DMS153 treated with DMSO at 0.1 percent for 48 hours (cell line): ENCODE data around the gene SRP72.

Experiments
- DNase-seq: peaks from one replicate; lab custom pipeline; 2025; ENCODE audit not compliant: unreplicated experiment; lab: John Stamatoyannopoulos, UW

Gene SRP72

DNA sequence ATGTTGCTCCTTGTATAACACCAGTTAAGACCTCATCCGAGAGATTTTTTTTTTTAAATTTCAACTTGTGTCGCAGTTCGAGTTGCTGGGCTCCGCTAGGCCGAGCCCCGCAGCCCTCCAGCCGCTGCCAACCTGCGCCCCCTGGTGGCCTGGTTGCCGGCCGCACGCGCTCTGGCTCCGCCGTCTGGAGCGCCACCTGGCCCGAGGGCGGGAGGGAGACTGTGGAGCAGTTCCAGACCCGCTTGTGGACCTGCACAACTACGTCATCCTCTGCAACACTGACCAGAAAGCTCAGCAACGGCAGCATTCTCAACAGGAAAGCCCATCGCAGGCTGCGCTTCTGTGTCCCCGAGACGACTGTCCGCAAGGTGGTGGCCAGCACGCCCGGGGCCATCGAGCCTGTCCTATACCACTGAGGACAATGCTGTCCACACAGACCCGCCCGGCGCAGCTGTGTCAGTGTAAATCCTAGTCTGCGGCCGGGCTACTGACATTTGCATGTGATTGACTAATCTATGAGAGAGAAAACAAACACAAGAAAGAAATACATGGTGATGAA lies 77.2 kb downstream of the SRP72 start:
- peak; percentile 83 for DNase-seq

DNA sequence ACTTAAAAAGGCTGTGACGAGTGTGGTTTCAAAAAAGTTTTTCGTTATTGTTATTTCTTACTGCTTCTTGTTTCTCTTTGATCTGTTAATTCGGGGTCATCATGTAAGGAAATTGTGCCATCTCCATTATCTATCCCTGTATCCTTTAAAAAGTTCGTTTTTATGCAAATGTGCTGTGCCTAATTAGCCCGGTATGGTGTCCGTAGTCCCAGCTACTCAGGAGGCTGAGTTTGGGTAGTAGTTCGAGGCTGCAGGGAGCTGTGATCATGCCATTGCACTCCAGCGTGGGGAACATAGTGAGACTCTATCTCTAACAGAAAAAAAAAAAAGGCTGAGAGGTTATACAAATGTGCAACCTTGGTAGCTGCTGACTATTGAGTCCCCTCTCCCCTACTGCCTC lies 83.2 kb downstream of the SRP72 start:
- DNase-seq: no peak

DNA sequence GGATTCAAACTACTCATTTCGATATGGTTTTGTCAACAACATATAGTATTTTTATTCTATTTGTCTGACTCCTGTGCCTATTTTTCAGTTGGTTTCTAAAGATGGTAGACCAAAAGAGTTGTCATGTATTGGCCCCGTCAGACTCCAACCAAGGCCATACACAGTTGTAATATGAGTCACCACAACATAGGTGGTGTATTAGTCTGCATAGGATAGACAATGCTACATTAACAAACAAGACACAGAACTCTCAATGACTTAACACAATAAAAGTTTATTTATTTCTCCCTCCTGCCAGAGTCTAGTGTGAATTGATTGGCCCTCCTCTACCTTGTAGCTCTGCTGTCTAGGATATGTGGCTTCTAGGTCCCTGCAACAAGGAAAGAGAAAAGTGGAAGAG lies 84.1 kb downstream of the SRP72 start:
- no peak for DNase-seq

DNA sequence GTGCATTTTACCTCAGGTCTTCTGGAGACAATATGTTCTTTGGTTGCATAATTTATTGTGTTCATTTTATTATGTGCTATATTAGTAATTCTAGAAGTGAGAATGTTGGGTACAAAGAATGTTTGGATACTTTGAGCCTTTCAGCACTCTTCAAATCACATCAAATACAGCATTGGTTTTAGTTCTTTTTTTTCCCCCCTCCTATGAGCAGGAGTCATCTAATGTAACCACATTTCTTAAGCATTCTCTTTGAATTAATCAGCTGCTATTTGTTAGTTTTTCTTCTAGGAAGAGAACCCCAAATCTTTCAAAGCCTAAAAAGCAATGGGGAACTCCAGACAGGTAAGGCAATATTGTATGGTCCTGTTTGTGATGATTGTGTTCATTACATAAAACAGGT lies 84.9 kb downstream of the SRP72 start:
- DNase-seq: no peak
